ENCODE data around the gene OSGIN1.

Gene OSGIN1

DNA sequence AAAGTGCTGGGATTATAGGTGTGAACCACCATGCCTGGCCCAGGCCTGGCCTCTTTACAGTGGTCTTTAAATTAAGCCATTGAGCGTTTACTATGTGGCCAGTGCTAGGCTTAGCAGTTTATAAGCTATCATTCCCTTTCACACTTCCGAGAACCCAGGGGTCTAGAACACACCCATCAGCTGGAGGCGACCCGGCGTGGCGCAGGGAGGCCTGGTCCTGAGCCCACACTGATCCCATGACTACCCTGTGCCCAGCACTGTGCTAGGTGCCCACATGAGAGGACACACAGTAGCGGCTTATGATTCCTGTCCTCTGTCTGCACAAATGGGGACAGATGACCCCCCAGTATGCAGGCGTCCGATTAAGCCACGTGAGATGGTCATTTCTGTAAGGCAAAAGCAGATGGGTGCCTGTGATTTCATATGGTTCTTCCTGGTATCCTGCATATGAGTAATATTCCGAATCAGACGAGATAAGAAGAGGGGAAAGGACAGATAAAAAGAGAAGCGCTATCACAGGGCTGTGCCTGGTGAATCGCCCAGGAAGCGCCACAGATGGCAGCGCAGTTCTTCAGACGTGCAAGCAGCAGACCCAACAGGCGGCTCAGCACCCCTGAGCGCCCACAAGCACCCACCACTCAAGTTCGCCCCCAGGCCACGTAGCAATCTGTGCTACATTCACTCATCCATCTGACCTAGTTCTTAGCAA lies 5.3 kb downstream of the OSGIN1 start:
- no peak for DNase-seq (ENCODE audit: low read depth)

DNA sequence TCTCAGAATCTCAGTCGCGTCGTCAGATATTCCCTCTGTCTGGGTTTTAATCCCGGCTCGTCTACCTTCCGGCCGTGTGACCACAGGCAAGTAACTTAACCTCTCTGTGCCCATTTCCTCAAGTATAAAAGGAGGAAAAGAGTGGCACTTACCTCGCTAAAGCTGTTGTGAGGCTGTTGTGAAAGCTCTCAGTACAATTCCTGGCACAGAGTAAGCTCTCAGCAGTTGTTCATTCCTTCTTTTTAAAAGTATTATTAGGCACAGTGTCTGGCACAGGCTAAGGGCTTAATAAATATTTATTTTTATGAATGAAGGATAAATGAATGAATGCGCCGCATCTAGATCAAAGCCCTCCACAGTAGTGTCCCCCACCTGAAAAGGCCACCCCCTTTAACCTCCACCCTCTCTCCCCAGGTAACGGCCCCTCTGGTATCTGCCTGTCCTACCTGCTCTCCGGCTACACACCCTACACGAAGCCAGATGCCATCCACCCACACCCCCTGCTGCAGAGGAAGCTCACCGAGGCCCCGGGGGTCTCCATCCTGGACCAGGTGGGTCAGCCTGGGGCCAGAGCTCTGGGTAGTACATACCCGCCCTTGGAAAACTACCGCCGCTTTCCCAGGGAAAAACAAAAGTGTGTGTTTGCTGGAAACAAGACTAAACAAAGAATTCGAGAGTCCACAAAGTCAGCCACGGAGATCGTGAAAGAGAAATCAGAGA lies 6.0 kb downstream of the OSGIN1 start:
- DNase-seq (ENCODE audit: low read depth): no peak

DNA sequence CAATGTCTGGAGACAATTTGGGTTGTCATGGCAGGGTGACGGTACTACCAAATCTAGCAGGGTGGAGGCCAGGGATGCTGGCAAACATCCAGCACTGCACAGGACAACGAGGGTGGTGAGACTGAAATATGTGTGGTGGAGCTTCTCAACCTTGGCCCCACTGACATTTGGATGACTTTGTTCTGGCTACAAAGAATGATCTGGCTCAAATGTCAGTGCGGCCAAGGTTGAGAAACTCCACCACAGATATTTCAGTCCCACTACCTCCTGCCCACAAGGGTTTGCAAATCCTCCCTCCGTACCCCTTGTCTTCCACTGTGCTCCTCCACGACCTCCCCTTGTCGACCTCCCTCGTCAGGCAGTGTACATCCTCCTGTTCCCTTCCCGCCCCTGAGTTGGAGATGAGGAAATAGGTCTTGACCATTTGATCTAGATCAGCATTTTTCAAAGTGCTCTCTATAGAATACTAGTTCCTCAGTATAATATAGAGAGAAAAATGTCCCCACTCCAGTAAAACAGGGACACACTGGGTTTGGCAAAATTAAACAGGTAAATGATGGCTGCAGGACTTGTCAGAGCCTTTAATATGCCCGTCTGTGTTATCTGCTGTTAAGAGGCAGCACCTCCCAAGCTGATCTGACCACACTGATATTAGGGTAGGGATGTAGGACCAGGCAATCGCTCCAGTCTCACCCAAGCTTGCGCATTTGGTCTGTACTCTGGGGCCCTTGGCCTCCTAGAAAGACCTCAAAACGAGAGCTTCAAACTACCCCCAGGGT lies 6.8 kb downstream of the OSGIN1 start:
- DNase-seq (ENCODE audit: low read depth): no peak

DNA sequence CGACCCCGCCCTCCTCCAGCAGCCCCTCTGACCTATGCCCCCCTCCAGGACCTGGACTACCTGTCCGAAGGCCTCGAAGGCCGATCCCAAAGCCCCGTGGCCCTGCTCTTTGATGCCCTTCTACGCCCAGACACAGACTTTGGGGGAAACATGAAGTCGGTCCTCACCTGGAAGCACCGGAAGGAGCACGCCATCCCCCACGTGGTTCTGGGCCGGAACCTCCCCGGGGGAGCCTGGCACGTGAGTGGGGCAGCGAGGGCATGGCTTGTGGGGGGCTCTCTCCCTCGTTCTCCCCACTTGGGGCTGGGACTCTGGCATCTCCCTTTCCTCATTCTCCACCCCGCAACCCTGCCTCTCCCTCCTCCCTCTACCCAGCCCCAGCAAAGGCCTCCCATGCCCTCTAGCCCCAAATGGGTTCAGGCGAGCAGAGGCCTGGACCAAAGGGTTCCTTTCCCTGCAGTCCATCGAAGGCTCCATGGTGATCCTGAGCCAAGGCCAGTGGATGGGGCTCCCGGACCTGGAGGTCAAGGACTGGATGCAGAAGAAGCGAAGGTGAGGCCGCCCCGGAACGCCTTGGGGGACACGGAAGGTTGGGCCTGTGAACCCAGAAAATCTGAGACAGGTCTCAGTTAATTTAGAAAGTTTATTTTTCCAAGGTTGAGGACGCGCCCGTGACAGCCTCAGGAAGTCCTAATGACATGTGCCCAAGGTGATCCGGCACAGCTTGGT lies 7.6 kb downstream of the OSGIN1 start:
- no peak for DNase-seq (ENCODE audit: low read depth)

DNA sequence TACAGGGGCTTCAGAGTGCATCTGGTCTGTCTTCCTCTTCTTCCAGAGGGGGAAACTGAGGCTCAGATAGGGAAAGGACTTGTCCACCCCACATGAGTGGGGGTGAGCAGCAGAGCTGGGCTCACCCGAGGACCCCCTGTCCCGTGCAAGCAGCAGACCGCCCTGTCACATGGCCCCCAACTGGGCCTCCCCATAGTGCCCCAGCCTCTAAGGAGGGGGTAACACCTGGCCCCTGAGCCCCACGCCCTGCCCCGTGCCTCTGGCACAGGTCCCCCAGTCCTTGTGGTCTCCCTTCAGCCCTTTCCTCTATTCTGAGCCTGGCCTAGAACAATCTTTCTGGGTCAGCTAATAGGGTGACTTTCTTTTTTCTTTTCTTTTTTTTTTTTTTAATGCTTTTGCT lies 8.6 kb downstream of the OSGIN1 start:
- DNase-seq (ENCODE audit: low read depth): no peak

DNA sequence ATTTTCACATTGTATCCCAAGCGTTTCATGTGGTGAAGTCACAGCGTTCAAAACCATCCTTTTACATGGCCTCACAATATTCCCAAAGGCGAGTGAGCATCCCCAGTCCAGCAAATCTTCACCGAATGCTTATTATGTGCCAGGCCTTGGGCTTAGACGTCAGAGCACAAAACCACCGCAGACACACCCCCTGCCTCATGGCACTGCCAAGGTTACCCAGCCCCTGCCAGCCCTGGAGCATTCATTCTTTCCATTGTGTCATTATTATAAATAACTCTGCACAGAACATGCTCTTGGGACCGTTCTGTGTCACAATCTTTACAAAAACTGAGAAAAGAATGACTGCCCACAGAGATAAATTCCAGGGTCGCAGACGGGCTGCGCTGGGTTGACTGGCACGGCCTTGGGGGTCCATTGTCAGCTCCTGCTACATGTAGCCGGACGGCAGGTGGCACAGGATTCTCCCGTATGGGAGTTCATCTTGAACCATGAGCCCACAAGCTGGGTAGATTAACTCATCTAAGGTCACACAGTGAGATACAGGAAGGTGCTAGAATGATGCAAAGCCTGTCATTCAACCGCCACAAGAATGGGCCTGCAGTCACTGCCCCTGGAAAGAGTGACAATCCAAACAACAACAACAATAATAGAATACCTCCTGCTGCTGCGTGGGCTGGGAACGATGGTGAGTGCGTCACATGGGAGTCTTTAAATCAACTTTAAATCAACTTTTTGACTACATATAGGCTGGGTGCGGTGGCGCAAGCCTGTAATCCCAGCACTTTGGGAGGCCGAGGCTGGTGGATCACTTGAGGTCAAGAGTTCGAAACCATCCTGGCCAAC lies 10.5 kb downstream of the OSGIN1 start:
- no peak for DNase-seq (ENCODE audit: low read depth)

DNA sequence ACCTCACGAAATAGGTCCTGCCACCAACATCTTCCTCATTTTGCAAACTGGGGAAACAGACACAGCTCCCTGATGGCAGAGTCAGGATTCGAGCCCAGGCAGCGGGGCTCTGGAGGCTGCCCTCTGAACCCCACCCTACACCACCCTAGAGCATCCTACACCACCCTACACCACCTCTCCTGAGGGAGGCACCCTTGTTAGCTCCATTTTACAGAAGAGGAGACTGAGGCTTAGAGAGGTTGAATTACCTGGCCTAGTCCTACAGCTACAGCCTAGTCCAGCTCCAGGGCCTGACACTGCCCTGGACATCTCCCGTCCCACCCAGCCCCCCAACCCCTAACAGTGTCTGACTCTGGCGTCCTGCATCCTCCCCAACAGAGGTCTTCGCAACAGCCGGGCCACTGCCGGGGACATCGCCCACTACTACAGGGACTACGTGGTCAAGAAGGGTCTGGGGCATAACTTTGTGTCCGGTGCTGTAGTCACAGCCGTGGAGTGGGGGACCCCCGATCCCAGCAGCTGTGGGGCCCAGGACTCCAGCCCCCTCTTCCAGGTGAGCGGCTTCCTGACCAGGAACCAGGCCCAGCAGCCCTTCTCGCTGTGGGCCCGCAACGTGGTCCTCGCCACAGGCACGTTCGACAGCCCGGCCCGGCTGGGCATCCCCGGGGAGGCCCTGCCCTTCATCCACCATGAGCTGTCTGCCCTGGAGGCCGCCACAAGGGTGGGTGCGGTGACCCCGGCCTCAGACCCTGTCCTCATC lies 11.8 kb downstream of the OSGIN1 start:
- no peak for DNase-seq (ENCODE audit: low read depth)

DNA sequence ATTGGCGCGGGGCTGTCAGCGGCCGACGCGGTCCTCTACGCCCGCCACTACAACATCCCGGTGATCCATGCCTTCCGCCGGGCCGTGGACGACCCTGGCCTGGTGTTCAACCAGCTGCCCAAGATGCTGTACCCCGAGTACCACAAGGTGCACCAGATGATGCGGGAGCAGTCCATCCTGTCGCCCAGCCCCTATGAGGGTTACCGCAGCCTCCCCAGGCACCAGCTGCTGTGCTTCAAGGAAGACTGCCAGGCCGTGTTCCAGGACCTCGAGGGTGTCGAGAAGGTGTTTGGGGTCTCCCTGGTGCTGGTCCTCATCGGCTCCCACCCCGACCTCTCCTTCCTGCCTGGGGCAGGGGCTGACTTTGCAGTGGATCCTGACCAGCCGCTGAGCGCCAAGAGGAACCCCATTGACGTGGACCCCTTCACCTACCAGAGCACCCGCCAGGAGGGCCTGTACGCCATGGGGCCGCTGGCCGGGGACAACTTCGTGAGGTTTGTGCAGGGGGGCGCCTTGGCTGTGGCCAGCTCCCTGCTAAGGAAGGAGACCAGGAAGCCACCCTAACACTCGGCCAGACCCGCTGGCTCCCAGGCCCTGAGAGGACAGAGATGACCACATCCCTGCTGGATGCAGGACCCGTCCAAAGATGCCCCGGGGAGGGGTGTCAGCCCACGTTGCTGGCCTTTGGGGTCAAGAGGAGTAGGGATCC lies 12.6 kb downstream of the OSGIN1 start:
- no peak for DNase-seq (ENCODE audit: low read depth)

DNA sequence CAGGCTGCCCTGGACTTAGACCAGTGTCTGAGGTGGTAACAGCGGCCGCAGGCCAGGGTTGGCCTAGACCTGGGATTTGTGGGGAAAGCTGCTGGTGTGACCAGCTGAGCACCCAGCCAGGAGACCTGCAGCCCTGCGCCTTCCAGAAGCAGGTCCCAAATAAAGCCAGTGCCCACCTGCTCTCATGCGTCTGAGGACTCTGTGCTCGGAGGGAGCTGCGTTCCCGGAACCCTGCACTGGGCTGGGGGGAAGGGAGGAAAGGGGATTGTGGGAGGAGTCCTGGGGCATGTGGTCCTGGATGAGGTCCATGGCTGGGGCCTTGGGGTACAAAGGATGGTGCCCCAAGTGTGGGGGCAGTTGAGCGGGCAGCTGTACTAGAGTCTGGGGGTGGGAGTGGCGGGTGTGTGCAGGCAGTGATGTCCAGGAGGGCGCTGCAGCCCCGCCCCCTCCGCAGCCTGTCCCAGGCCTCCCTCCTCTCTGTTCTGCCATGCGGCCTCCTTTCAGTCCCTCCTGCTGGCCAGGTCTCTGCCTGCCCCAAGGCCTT lies 13.2 kb downstream of the OSGIN1 start:
- no peak for DNase-seq (ENCODE audit: low read depth)

DNA sequence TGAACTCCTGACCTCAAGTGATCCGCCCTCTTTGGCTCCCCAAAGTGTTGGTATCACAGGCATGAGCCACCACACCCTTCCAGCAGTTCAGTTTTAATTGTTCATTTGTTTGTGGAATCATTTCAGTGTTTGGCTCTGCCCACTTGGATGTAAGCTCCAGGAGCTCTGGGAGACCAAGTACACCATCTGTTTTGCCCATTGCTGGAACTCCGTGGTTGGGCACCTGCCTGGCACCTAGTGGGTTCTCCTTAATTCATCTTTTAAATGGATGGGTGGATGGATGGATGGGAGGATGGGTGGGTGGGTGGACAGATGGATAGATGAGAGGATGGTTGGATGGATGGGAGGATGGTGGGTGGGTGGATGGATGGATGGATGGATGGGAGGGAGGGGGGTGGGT lies 14.1 kb downstream of the OSGIN1 start:
- no peak for DNase-seq (ENCODE audit: low read depth)

DNA sequence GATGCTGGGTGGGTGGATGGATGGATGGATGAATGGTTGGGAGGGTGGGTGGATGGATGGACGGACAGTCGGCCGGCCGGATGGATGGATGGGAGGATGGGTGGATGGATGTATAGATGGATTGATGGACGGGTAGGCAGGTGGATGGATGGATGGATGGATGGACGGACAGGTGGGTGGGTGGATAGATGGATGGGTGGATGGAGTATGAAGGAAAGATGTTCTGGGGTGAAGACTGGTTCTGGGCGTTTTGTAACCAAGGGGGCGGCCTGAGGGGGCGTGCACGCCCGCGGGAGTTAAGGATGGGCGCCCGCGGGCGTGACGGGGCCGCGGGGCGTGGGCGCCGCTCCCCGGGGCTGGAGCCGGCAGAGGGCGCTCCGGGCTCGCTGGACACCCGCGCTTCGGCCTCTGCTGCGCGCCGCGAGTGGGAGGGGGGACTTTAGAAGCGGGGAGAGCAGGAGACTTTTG lies 14.8 kb downstream of the OSGIN1 start, which contains the start of gene NECAB2:
Gene NECAB2, plus strand, starts transcription at position 407 of the 468 bp plus-strand sequence. CDS start 405 bp downstream, outside the sequence.
- no peak for DNase-seq (ENCODE audit: low read depth)

DNA sequence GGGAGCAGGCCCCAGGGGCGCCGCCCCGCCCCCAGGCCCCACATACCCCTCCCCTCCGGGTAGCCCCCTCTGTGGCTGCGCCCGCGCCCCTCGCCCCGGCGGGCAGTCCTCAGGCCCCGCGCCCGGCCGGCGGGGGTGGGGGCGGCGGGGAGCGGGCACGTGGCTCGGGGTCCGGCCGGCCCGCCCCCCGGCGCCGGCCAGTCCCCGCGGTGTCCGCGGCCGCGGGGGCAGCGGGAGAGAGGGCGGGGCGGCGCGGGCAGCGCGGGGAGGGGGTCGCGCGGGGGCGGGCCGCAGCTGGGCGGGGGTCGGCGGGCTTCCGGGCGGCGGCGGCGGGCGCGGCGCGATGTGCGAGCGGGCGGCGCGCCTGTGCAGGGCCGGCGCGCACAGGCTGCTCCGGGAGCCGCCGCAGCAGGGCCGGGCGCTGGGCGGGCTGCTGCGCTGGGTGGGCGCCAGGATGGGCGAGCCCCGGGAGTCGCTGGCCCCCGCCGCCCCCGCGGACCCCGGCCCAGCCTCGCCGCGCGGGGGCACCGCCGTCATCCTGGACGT lies 15.3 kb downstream of the OSGIN1 start:
- DNase-seq (ENCODE audit: low read depth): no peak

DNA sequence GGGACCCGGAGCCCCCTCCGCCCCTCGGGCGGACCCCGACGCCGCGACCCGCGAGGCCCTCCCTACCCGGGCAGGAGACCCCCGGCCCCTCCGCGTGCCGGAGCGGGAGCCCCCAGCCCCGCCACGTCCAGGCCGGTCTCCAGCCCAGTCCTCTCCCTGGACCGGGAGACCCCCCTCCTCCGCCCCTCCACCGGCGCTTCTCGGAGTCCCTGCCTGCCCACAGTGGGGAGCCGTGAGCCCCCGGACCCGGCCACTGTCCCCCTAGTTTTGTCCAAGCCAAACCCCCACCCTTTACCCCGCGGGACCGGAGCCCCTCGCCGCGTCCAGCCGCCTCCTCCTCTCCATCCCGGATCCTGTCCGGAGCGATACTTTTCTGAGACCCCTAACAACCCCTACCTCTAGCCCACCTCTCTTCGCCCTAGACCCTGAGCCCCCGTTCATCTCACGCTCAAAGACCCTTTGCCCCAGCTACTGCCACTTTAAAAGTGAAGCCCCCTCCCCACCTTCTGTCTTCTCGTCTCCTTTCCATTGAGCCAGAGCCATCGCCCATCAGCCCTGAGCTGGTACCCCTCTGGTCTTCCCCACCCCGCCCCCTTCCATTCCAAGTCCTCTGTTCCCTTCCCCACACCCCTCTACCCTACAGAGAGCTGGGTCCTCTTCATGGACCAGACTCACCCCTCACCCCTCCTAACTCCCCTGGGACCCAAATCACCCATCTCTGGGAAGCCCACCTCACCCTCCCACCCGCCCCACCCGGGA lies 16.0 kb downstream of the OSGIN1 start:
- no peak for DNase-seq (ENCODE audit: low read depth)

DNA sequence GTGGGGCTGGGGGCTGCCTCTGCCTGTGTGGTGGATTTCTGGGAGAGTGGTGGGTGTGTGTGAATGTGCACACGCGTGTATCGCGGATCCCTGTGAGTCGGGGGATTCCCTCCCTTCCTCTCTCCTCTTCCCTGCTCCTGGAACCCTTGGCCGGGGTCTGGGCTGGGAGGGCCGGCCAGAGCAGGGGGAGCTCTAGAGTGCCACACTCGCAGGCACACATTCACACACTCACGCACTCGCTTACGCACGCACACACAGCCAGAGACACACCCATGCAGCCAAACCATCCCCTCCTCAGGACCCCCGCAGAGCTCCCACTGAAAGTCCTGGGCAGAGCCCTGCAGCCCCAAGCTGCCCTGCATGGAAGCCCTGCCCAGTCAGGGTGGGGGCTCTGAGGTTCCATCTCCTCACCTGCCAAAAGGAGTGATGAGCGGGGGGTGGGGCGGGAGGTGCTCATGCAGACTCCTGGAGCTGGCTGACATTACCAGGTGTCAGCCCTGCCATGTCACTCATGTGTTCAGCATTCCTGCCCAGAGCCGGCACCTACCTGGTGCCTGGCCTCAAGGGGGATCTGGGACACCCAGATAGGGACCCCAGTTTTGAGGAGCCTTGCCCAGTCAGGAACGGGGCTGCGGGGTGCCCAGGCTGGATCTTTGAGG lies 16.9 kb downstream of the OSGIN1 start:
- DNase-seq (ENCODE audit: low read depth): no peak

DNA sequence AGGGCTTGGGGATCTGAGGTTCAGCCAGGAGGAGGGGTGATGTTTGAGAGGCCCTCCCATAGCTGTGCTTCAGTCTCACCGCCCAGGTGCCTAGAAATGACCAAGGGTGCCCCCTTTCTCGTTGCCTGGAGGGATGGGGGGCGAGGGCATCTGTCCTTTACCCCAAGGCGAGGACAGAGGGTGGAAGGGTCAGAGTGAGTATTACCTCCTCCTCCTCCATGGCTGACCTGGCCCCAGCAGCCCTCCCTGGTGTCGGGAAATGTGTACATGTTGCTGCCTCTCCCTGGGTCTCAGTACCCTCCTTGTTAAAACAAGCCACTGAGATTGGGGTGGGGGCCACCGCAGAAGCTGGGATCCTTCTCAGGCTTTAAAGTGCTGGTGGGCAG lies 17.4 kb downstream of the OSGIN1 start:
- no peak for DNase-seq (ENCODE audit: low read depth)

DNA sequence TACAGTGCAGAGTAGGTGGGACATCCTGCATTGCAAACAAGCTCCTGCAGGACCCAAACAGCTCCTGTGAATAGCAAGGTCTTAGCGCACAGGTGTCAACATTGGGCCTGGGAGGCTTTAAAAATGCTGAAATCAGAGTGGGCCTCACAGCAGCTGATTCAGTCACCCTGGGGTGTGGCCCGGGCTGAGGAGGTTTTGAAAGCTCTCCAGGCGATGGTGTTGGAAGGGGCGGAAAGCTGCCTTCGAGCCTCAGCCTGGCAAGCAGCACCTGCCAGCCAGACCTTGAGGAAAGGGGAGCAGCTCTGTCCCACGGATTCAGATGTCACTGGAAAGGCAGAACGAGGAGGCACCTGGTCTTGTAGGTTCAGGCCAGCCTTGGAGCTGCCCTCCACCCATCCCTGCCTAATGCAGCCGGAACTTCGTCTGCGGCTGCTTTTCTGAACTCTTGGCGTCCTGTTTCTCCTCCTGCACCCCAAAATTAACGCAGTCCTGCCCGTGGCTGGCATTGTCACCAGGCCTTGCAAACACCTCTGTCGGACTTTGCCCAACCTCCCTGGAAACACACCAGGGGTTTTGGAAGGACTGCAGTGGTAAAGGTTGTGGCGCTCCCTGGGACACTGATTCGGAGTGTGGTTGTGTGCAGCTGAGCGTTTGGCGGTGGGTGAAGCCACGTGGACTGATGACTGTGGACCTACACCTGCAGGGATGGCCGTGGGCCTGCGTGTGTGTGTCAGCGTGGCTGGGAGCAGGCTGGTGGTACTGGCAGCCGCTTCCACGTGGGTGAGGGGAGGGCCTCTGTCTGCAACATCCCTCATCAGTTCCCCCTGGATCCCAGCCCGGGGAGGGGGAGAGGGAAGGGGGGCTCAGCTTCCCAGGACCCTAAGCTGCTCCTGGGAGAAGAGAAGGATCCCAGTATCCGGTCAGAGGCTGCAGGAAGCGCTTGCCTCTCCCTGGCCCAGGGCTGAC lies 18.4 kb downstream of the OSGIN1 start:
- DNase-seq (ENCODE audit: low read depth): no peak

Data from stimulated activated CD8-positive, alpha-beta memory T cell treated with anti-CD3 and anti-CD28 coated beads, Interleukin-15, amount 100 ng/mL, for 24 hours (primary cell).